Measurements from ENCODE around the gene PBX2.

PBX2 gene

DNA sequence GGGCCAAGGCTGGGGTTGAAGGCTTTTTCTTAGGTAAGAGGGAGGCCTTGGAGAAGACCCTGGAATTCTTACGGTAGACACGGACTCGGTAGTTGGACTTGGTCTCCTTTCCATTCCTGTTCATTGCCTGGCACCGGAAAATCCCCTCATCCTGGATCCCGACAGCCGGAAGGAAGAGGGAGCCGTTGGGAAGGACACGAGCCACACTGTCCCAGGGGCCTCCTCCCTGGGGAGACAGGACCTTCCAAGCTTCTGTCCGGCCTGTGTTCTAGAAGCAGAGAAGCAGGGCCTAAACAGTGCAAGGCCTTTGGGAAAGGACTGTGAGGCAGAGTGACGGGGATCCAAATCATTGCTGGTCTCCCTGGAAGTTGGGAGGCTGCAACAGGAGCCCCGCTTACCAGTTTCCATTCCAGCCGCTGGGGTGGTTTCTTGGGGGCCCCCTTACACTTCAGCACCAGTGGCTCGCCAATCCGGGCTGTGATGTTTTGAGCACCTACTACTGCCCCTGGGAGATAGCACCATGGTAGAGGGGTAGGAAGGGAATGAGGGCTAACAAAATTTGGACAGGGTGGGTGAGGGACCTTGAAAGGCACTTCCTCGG is 6.4 kb downstream of the PBX2 start:
- H3K4me3 ChIP-seq (ENCODE audit: low read depth, low read length) = no peak overlapping the region
- TF ChIP-seq, protein P1, sequence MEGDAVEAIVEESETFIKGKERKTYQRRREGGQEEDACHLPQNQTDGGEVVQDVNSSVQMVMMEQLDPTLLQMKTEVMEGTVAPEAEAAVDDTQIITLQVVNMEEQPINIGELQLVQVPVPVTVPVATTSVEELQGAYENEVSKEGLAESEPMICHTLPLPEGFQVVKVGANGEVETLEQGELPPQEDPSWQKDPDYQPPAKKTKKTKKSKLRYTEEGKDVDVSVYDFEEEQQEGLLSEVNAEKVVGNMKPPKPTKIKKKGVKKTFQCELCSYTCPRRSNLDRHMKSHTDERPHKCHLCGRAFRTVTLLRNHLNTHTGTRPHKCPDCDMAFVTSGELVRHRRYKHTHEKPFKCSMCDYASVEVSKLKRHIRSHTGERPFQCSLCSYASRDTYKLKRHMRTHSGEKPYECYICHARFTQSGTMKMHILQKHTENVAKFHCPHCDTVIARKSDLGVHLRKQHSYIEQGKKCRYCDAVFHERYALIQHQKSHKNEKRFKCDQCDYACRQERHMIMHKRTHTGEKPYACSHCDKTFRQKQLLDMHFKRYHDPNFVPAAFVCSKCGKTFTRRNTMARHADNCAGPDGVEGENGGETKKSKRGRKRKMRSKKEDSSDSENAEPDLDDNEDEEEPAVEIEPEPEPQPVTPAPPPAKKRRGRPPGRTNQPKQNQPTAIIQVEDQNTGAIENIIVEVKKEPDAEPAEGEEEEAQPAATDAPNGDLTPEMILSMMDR (IDR thresholded peaks at IDR 0.05; ENCODE audit: borderline replicate concordance, insufficient read depth, low read depth, low read length) = no peak

DNA sequence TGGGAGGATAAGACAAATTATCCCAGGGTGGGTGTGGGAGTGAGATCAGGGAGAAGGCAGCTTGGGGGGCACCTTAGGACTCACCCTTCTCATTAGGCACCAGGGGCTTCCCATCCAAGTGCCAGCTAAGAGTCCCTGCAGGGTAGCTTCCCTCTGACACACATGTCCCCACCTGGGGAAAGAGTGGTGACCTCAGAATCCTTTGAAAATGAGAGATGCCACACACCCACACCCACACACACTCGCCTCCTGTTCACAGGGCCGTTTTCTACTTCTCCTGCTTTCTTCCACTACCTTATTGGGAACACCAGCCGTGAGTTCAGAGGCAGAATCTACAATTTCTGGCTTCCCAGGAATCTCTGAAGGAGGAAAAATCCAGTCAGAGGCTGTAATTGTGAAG is 7.0 kb downstream of the PBX2 start:
- no peak overlapping the region for H3K4me3 ChIP-seq (ENCODE audit: low read depth, low read length)
- TF ChIP-seq, protein P1 (IDR thresholded peaks at IDR 0.05; ENCODE audit: borderline replicate concordance, insufficient read depth, low read depth, low read length) = no peak

DNA sequence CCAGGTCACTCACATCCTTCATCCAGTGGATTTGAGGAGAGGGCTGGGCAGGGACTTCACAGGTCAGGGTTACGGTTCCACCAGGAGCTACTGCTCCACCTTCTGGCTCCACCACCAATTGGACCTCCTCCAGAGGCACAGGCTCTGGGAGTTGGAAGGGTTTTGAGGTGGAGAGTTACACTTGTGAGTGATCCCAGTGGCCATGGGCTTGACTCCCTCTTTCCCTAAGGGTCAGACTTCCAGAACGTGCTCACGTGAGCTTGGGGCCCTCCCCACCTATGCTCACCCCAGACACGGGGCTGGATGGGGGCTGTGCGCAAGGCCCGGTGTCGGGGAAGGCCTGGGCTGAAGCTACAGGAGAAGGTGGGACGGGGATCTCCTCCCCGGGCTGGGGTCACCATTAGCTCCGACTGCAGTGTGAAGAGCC is 7.4 kb downstream of the PBX2 start:
- H3K4me3 ChIP-seq (ENCODE audit: low read depth, low read length) = no peak overlapping the region
- TF ChIP-seq, protein P1 (IDR thresholded peaks at IDR 0.05; ENCODE audit: borderline replicate concordance, insufficient read depth, low read depth, low read length) = no peak

DNA sequence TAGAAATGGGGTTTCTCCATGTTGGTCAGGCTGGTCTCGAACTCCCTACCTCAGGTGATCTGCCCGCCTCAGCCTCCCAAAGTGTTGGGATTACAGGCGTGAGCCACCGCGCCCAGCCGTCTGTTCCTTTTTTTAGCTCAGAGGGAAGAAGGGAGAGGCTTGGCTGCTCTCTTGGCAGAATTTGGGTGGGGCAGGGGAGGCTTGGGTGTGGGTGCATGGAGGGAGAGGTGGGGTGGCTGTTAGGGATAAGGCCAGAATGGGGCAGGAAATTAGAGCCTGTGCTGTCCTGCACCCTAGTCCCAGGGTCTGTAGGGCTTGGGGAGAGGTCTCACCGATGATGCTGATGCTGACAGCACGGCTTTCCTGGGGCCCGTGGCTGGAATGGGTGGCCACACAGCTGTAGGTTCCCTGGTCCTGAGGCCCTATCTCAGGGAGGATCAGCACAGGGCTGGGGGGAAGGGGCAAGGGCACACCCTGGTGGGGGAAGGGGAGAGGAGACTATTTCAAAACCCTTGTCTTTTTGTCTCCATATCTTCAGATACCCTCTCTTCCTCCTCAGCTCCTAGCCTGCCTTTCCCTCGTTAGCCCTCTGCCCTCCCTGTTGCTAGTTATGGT is 8.0 kb downstream of the PBX2 start:
- TF ChIP-seq, protein P1 (IDR thresholded peaks at IDR 0.05; ENCODE audit: borderline replicate concordance, insufficient read depth, low read depth, low read length) = no peak
- no peak overlapping the region for H3K4me3 ChIP-seq (ENCODE audit: low read depth, low read length)

DNA sequence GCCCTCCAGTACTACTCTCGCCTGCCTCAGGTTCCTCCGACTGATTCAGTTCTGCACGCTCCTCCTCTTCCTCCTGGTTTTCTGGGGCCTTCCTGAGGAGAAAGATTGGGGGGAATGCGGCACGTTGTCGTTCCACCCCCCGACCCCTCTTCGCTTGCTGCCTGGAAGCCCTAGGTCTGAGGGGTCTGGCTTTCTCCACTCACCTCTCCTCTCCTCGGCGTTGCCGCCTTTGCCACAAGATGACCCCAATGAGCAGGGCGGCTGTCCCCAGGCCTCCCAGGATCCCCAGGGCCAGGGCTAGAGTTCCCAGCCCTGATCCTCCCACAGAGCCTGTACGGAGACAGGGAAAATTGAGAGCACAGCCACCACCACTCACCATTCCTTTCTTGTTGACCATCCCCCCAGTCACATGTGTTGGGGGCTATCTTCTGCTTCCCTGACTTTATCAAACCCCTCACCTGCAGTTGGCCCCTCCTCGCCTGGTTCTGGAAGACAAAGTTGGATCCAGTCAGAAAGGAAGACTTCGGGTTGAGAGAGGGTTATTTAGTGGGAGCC is 8.8 kb downstream of the PBX2 start:
- TF ChIP-seq, protein P1 (IDR thresholded peaks at IDR 0.05; ENCODE audit: borderline replicate concordance, insufficient read depth, low read depth, low read length) = no peak
- no peak overlapping the region for H3K4me3 ChIP-seq (ENCODE audit: low read depth, low read length)

DNA sequence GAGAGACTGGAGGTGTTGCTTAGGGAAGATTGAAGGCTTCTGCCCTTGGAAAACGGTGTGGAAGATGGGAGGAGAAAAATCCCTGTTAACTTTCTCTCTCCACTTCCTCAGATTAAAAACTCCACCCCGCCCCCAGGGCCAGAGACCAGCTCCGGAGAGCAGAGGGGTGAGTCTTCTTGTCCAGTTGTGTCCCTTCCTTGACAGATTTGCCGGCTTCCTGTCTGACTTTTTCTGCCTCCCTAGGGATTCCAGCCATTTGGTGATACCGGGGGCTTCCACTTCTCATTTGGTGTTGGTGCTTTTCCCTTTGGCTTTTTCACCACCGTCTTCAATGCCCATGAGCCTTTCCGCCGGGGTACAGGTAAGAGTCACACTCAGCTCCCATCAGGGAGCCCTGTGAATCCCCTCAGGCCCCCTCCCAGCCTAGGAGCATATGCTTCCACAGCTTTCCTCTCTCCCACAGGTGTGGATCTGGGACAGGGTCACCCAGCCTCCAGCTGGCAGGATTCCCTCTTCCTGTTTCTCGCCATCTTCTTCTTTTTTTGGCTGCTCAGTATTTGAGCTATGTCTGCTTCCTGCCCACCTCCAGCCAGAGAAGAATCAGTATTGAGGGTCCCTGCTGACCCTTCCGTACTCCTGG is 10.1 kb downstream of the PBX2 start:
- TF ChIP-seq, protein P1 (IDR thresholded peaks at IDR 0.05; ENCODE audit: borderline replicate concordance, insufficient read depth, low read depth, low read length) = no peak
- H3K4me3 ChIP-seq (ENCODE audit: low read depth, low read length) = no peak overlapping the region
